Subcutaneous adipose tissue (tissue), 4 donors: Measurements from ENCODE around the gene TMEM89. TPM values are rescaled to one million over a fixed set of nuclear protein-coding genes. Genes with fewer than 3 reads are reported as not detected.

ENCODE experiments used
- CTCF ChIP-seq: fragments of 450-650 bp; IDR thresholded peaks from one replicate; pipeline ENCODE4 v1.5.1; 2016; ENCODE audit warnings: low read depth, mild to moderate bottlenecking, control low read depth, antibody characterized with exemption, moderate library complexity
- total RNA-seq, 4 donors: library from RNA; depleted of rRNA; stranded (reverse); fragments of >200 nt; gene quantifications; one replicate each; pipeline ENCODE4 v1.1.0, GENCODE V29; 2016

TMEM89 gene
- total RNA-seq, 4 donors from 2014 or later = not detected

DNA sequence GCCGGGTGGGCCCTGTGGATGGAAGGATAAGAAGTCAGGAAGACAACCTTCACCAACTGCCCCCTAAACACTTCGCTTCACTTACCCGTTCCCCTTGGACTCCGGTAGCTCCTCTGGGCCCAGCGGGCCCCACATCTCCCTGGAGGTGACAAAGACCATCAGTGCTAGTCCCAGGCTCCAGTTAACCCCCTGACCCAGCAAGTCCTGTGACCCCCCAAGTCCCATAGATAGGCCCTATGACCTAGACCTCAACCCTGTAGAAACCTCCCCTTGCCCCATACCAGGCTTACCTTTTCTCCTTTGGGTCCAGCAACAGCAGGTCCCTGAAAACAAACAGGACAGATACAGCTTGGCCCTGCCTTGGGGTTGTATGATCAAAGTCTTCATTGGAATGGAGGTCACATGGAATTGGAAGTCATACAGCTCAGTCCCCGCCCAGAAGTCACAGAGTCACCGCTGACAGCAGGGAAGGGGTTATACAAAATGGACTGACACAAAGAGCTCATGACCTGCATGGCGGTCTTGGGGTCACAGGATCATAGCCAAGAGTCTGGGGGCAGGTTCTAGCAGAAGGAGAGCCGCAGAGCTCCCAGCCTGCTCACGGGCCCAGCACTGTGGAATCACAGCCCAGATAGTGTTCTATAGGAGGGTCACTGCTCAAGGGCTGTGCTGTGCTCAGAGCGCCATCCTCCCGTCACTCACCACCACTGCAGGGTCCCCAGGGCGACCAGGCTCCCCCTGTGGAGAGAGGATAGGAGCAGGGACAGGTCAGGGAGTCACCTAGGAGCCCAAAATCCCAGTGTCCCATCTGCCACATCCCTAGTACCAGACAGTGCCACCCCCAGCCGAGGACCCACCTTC is 39.7 kb downstream of the TMEM89 start:
- TF ChIP-seq CTCF = no peak

GRCh38 chr3:48576647-48577046 is 44.9 kb downstream of the TMEM89 start:
- no peak for TF ChIP-seq CTCF

- no peak for TF ChIP-seq CTCF
Observed at GRCh38 chr3:48575366-48575765, 46.2 kb downstream of the TMEM89 start.

- TF ChIP-seq CTCF = no peak
Observed at GRCh38 chr3:48573973-48574585, 47.5 kb downstream of the TMEM89 start.

DNA sequence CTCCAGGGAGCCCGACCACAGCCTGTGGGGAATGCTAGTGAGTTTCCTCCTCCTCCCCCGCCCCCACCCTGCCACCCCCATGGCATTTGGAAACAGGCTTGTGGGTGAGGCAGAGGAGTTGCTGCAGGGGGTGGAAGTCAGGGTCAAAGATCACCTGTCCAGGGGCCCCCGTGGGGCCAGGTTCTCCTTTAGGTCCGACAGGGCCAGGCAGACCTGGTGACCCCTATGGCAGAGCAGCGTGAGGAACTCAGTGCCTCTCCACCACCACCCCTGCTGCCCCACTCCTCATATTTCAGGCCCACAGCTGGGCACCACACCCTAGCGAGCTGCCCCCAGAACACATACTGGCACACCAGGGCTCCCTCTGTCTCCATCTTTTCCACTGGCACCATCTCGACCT is 49.1 kb downstream of the TMEM89 start:
- no peak for TF ChIP-seq CTCF

- TF ChIP-seq CTCF = no peak
Observed at GRCh38 chr3:48571938-48572337, 49.6 kb downstream of the TMEM89 start.

Other genes with a start within 250 kb of the TMEM89 start
- gene FBXW12, start 249.6 kb downstream of the TMEM89 start, total RNA-seq = 1 to 10 TPM in 1 of 4 donors, not detected in 3; 1.1 TPM
- gene PLXNB1, start 191.7 kb downstream of the TMEM89 start, total RNA-seq = 10 to 100 TPM; 33.8 to 74.0 (median 53.2) TPM
- gene CCDC51, start 181.7 kb downstream of the TMEM89 start, total RNA-seq = 10 to 100 TPM in 3 of 4 donors, 1 to 10 TPM in 1; 8.3 to 19.8 (median 16.1) TPM
- 100 to 1,000 TPM; 272 to 488 (median 350) TPM for gene TMA7, start 181.5 kb downstream of the TMEM89 start, total RNA-seq
- gene ATRIP, start 175.0 kb downstream of the TMEM89 start, total RNA-seq = 10 to 100 TPM in 1 of 4 donors, 1 to 10 TPM in 3; 4.1 to 10.7 (median 6.0) TPM
- 10 to 100 TPM; 64.1 to 90.6 (median 75.4) TPM for gene SHISA5, start 117.6 kb downstream of the TMEM89 start, total RNA-seq
- 1 to 10 TPM; 1.6 to 8.8 (median 2.5) TPM for gene PFKFB4, start 65.0 kb downstream of the TMEM89 start, total RNA-seq
- gene UCN2, start 58.0 kb downstream of the TMEM89 start, total RNA-seq = not detected
- gene COL7A1, start 26.4 kb downstream of the TMEM89 start, total RNA-seq = 1 to 10 TPM in 1 of 4 donors, under 1 TPM in 3; 0.16 to 1.5 (median 0.59) TPM
- gene UQCRC1, start 12.1 kb downstream of the TMEM89 start, total RNA-seq = 100 to 1,000 TPM in 3 of 4 donors, 10 to 100 TPM in 1; 95.2 to 358 (median 203) TPM
- 10 to 100 TPM in 3 of 4 donors, 1 to 10 TPM in 1; 4.2 to 18.9 (median 18.1) TPM for gene SLC26A6, start 13.7 kb upstream of the TMEM89 start, total RNA-seq
- under 1 TPM; 0.33 to 0.75 (median 0.48) TPM for gene CELSR3, start 41.1 kb upstream of the TMEM89 start, total RNA-seq
- gene NCKIPSD, start 64.1 kb upstream of the TMEM89 start, total RNA-seq = 10 to 100 TPM; 20.5 to 49.2 (median 23.8) TPM
- 100 to 1,000 TPM in 2 of 4 donors, 10 to 100 TPM in 2; 70.3 to 106 (median 90.1) TPM for gene IP6K2, start 95.5 kb upstream of the TMEM89 start, total RNA-seq
- 10 to 100 TPM; 25.8 to 40.3 (median 33.2) TPM for gene PRKAR2A, start 226.1 kb upstream of the TMEM89 start, total RNA-seq